T-helper 2 cell treated with Interferon-gamma antibody and Interleukin-4, amounts not matched to agents 5 μg/mL and 100 μg/mL, for 36 hours (primary cell): ENCODE measurements around the gene CCDC102B.

Experiments
- DNase-seq: peaks from one replicate; pipeline ENCODE4 v3.0.0; 2021; ENCODE audit warnings: low spot score
- H3K27ac Mint-ChIP-seq: one replicate; pipeline ENCODE4 v1.8.0; 2021; ENCODE audit warnings: mild to moderate bottlenecking, mixed read lengths
- H3K27me3 Mint-ChIP-seq: one replicate; pipeline ENCODE4 v1.8.0; 2021; ENCODE audit warnings: low read depth, mixed read lengths
- H3K36me3 Mint-ChIP-seq: one replicate; pipeline ENCODE4 v1.8.0; 2021; ENCODE audit warnings: low read depth, mixed read lengths
- H3K4me1 Mint-ChIP-seq: one replicate; pipeline ENCODE4 v1.8.0; 2021; ENCODE audit warnings: low read depth, mixed read lengths
- H3K4me3 Mint-ChIP-seq: one replicate; pipeline ENCODE4 v1.8.0; 2022; ENCODE audit warnings: mild to moderate bottlenecking, moderate library complexity, mixed read lengths
- H3K9me3 Mint-ChIP-seq: one replicate; pipeline ENCODE4 v1.8.0; 2021; ENCODE audit warnings: mixed read lengths

The CCDC102B gene

DNA sequence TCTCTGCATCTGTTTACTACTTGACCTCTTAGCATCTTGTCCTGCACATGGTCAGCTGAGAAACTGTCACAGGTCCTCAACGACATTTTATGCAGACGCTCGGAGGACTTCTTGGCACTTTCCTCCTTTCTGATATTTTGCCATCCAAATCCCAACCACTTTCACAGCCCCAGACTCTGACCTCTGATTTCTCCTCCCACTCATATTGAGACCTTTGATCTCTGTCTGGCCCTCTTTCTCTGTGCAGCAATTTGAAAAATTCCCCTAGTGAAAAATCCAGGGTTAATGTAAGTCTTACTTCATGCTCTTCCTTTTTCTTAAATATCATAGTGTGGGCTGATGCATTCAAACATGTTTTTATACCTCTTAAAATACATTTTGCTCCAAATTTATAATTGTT is 273.8 kb downstream of the CCDC102B start:
- H3K4me3 Mint-ChIP-seq = no peak overlapping the region
- no peaks in the 10 kb centered on the region for H3K36me3 Mint-ChIP-seq
- H3K27me3 Mint-ChIP-seq = no peaks in the 10 kb centered on the region
- no peak overlapping the region for H3K27ac Mint-ChIP-seq
- no peaks in the 10 kb centered on the region for H3K4me1 Mint-ChIP-seq
- no peak for DNase-seq
- H3K9me3 Mint-ChIP-seq = no peaks in the 10 kb centered on the region

DNA sequence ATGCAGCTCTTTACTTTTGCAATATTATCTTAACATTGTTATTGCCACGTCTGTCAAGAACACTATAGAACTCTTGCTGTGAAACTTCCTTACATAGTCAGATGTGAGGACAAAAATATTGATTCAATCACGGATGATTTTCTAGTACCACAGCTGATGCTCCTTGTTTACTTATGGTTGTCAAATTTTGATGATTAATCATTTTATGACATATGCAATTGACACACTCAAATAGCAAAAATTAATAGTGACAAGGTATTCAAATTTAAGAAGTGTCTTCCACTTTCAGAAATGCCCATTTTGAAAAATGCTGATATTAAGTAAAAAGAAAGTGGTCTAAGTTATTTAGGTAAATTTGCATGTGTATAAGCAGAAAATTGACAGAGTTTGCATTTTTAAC is 284.0 kb downstream of the CCDC102B start:
- H3K4me1 Mint-ChIP-seq = no peaks in the 10 kb centered on the region
- H3K36me3 Mint-ChIP-seq = no peaks in the 10 kb centered on the region
- no peak overlapping the region for H3K4me3 Mint-ChIP-seq
- H3K9me3 Mint-ChIP-seq = no peaks in the 10 kb centered on the region
- DNase-seq = no peak
- no peak overlapping the region for H3K27ac Mint-ChIP-seq
- H3K27me3 Mint-ChIP-seq = no peaks in the 10 kb centered on the region

DNA sequence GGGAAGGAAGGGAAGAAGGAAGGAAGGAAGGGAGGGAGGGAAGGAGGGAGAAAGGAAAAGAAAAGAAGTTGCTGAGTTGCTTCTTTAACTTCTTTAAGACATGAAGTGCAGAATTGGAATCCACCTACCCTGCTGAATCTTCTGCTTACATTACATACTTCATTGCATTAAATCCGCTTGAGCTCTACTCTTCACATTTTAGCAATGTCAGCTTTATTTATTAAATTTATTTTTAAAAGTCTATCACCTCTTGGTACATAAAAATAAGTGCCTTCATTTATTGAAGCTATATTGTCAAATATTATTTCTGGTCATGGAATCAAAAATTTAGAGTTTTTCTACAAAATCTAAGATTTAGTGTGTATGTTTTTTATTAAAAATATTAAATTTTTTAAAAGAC is 284.6 kb downstream of the CCDC102B start:
- DNase-seq = no peak

DNA sequence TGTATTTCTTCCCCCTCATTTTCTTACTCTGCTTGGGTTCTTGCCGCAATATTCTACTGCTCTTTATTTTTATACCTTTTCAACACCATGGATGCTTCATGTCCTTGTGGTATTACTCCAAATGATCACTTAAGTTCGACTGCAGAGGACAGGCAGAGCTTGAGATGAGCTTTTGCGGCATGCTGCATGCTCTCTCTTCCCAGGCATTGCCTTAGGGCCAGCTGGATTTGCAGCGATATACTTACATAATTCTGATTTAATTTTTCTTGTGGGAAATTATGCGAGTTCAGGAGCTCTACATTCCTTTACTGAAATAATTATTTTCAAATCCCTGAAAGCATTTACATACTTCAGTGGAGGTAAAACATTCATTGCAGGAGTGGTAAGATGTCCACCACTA is 288.1 kb downstream of the CCDC102B start:
- no peak overlapping the region for H3K4me3 Mint-ChIP-seq

More for the DNA sequence above, 284.6 kb downstream of the CCDC102B start:
- Mint-ChIP-seq H3K27me3 (no peaks in the 10 kb centered on the region), H3K36me3 (no peaks in the 10 kb centered on the region), H3K9me3 (no peaks in the 10 kb centered on the region), H3K27ac (no peak overlapping the region), H3K4me3 (no peak overlapping the region), H3K4me1 (no peaks in the 10 kb centered on the region)

DNA sequence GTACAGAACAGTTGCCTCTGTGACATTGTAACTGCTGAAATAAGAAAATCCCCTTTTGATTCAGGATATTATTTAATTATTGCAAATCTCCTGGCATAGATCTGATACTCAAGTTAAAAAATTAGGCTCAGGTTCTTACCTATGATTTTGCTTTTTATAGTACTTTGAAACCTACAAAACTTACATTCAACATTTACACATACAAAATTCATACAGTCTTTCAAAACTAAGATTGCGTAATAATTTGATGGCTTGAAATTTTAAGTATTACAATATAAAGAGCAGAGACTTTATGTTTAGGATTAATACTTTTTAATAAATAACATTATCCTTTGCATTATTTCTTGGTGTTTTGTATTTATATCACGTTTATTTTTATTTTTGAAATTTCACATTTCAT is 291.1 kb downstream of the CCDC102B start:
- Mint-ChIP-seq H3K4me3 (no peak overlapping the region), H3K27ac (no peak overlapping the region), H3K4me1 (no peaks in the 10 kb centered on the region), H3K27me3 (no peaks in the 10 kb centered on the region), H3K9me3 (no peaks in the 10 kb centered on the region), H3K36me3 (no peaks in the 10 kb centered on the region)
- no peak for DNase-seq

More for the DNA sequence above, 288.1 kb downstream of the CCDC102B start:
- H3K36me3 Mint-ChIP-seq = no peaks in the 10 kb centered on the region
- H3K4me1 Mint-ChIP-seq = no peaks in the 10 kb centered on the region
- no peak overlapping the region for H3K27ac Mint-ChIP-seq
- no peak for DNase-seq
- no peaks in the 10 kb centered on the region for H3K9me3 Mint-ChIP-seq
- H3K27me3 Mint-ChIP-seq = no peaks in the 10 kb centered on the region

DNA sequence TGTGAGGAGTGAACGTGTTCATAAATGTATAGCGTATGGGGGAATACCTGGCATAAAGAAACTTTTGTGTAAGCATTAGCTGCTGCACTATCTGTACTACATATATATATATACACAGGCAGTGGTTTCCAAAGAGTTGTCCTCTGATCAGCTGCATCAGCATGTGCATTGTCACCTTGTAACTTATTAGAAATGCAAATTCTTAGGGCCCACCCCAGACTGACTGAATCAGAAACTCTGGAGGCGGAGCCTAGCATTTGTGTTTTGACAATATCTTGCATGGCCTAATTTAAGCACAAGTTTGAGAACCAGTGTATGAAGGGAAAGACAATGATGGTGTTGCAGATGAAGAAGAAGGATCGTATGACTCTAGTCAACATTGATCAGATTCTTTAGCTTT is 299.5 kb downstream of the CCDC102B start:
- no peak for DNase-seq
- Mint-ChIP-seq H3K4me3 (no peak overlapping the region), H3K4me1 (no peaks in the 10 kb centered on the region), H3K27ac (no peak overlapping the region), H3K36me3 (no peaks in the 10 kb centered on the region), H3K27me3 (no peaks in the 10 kb centered on the region), H3K9me3 (no peaks in the 10 kb centered on the region)

DNA sequence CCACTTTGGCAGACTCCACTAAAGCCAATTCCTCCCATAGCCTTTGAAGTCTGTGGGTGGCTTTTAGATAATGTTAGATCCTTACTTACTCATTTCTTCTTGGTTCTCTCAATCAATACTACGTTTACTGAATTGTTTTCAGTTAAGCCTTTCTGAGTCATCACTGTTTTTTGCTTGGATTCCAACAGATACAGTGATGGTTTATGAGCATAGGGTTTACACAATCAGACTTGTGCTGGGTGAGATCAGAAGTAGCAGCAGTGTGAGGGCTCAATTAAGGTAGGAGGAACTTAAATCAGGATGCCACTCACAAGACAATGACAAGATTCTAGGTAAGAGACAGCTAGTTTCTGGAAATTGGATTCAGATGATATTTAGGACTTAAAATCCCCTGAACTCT is 305.1 kb downstream of the CCDC102B start:
- no peak for DNase-seq
- no peaks in the 10 kb centered on the region for H3K27me3 Mint-ChIP-seq
- H3K27ac Mint-ChIP-seq = no peak overlapping the region
- H3K4me3 Mint-ChIP-seq = no peak overlapping the region
- no peaks in the 10 kb centered on the region for H3K36me3 Mint-ChIP-seq
- no peaks in the 10 kb centered on the region for H3K4me1 Mint-ChIP-seq
- no peaks in the 10 kb centered on the region for H3K9me3 Mint-ChIP-seq
